K562 (cell line): ENCODE measurements around the gene SLC35E1. TPM values are rescaled to one million over a fixed set of nuclear protein-coding genes. Genes with fewer than 3 reads are reported as not detected.

ENCODE experiments used
- BMI1 ChIP-seq: fragments of 150-350 bp; IDR thresholded peaks from 2 replicates; pipeline ENCODE4 v1.6.1; 2014; ENCODE audit warnings: low read length
- E2F3 ChIP-seq: fragments of 250-450 bp; sonication (Bioruptor Pico); IDR thresholded peaks from 2 replicates; pipeline ENCODE4 v1.4.0; 2020; ENCODE audit warnings: mild to moderate bottlenecking
- ELF1 ChIP-seq: fragments of 200-800 bp; sonication (Bioruptor generic); IDR thresholded peaks from 2 replicates; pipeline ENCODE4 v1.6.1; 2016; ENCODE audit warnings: missing genetic modification characterization, missing compliant biosample characterization
- ELF4 ChIP-seq: fragments of 450-650 bp; formaldehyde crosslinking; IDR thresholded peaks from 2 replicates; pipeline ENCODE4 v1.4.0; 2022; ENCODE audit warnings: missing genetic modification characterization
- ESRRB ChIP-seq: fragments of 250-450 bp; sonication (Bioruptor Pico); IDR thresholded peaks from 2 replicates; pipeline ENCODE4 v1.5.0; 2020; ENCODE audit warnings: mild to moderate bottlenecking, moderate library complexity, borderline replicate concordance
- EWSR1 ChIP-seq: fragments of 450-650 bp; IDR thresholded peaks from 2 replicates; pipeline ENCODE4 v1.6.1; 2018; ENCODE audit warnings: borderline replicate concordance, mild to moderate bottlenecking, low read depth, moderate library complexity; ENCODE audit not compliant: partially characterized antibody
- FOXJ2 ChIP-seq: fragments of 200-800 bp; sonication (Bioruptor generic); IDR thresholded peaks from 2 replicates; pipeline ENCODE4 v1.6.1; 2016; ENCODE audit warnings: missing genetic modification characterization, missing compliant biosample characterization
- FOXJ3 ChIP-seq: sonication (generic); formaldehyde crosslinking; IDR thresholded peaks from 2 replicates; pipeline ENCODE4 v1.4.0; 2020; ENCODE audit warnings: mild to moderate bottlenecking, missing genetic modification reagents
- HDAC6 ChIP-seq: IDR thresholded peaks from 2 replicates; pipeline ENCODE4 v1.6.1; 2012; ENCODE audit warnings: low read depth, mild to moderate bottlenecking, control low read depth, inconsistent platforms, low read length, moderate library complexity
- HLTF ChIP-seq: fragments of 450-650 bp; IDR thresholded peaks from 2 replicates; pipeline ENCODE4 v1.6.1; 2016
- KAT2B ChIP-seq: IDR thresholded peaks from one replicate; pipeline ENCODE4 v1.6.1; 2012; ENCODE audit warnings: low read depth, mild to moderate bottlenecking, control low read depth, inconsistent platforms, low read length, moderate library complexity
- KDM4B ChIP-seq, 2 experiments: fragments of 450-650 bp in 1 of 2; sonication (generic) in 1 of 2; IDR thresholded peaks; 2 replicates each; pipeline ENCODE4 v1.6.1; 2016 to 2017; ENCODE audit warnings: borderline replicate concordance in 2 of 2, antibody characterized with exemption in 1 of 2, low read depth in 1 of 2, mild to moderate bottlenecking in 1 of 2
- NCOA6 ChIP-seq: fragments of 450-650 bp; IDR thresholded peaks from 2 replicates; pipeline ENCODE4 v1.6.1; 2017; ENCODE audit warnings: mild to moderate bottlenecking
- POLR2H ChIP-seq: IDR thresholded peaks from 2 replicates; pipeline ENCODE4 v1.6.1; 2016; ENCODE audit warnings: missing genetic modification characterization, low read depth, mild to moderate bottlenecking, control low read depth, missing compliant biosample characterization, moderate library complexity
- PPARD ChIP-seq: fragments of 250-450 bp; sonication (Bioruptor Pico); IDR thresholded peaks from 2 replicates; pipeline ENCODE4 v1.8.0; 2022; ENCODE audit warnings: inconsistent platforms, mild to moderate bottlenecking, moderate library complexity
- RBBP5 ChIP-seq: fragments of 200-600 bp; sonication (generic); IDR thresholded peaks from 2 replicates; pipeline ENCODE4 v1.6.1; 2012; ENCODE audit warnings: borderline replicate concordance, mild to moderate bottlenecking, low read length, control low read depth, inconsistent platforms; ENCODE audit not compliant: insufficient read depth, poor library complexity, severe bottlenecking
- SMARCA5 ChIP-seq: fragments of 450-650 bp; IDR thresholded peaks from 2 replicates; pipeline ENCODE4 v1.6.1; 2016
- SMARCE1 ChIP-seq: fragments of 450-650 bp; IDR thresholded peaks from 2 replicates; pipeline ENCODE4 v1.7.1; 2016; ENCODE audit warnings: mild to moderate bottlenecking
- SOX6 ChIP-seq: fragments of 450-650 bp; IDR thresholded peaks from 2 replicates; pipeline ENCODE4 v1.6.1; 2014; ENCODE audit warnings: mild to moderate bottlenecking
- SRSF1 ChIP-seq: fragments of 200-400 bp; formaldehyde crosslinking; IDR thresholded peaks from 2 replicates; pipeline ENCODE4 v1.6.1; 2017; ENCODE audit warnings: mild to moderate bottlenecking, low read depth, low read length, moderate library complexity
- STAG1 ChIP-seq: sonication (generic); formaldehyde crosslinking; IDR thresholded peaks from 2 replicates; pipeline ENCODE4 v1.5.0; 2020; ENCODE audit warnings: missing genetic modification reagents, borderline replicate concordance
- TAF15 ChIP-seq: fragments of 200-400 bp; formaldehyde crosslinking; IDR thresholded peaks from 2 replicates; pipeline ENCODE4 v1.6.1; 2017; ENCODE audit warnings: mild to moderate bottlenecking, low read depth, low read length, moderate library complexity
- TAF9B ChIP-seq: fragments of 450-650 bp; IDR thresholded peaks from 2 replicates; pipeline ENCODE4 v1.6.1; 2018; ENCODE audit warnings: mild to moderate bottlenecking; ENCODE audit not compliant: partially characterized antibody
- U2AF1 ChIP-seq: fragments of 200-400 bp; formaldehyde crosslinking; optimal IDR thresholded peaks from 2 replicates; pipeline ENCODE3; 2017; ENCODE audit warnings: mild to moderate bottlenecking, low read depth, low read length, moderate library complexity
- YY1 ChIP-seq, 3 experiments: IDR thresholded peaks; 2 replicates each; pipeline ENCODE4 v1.6.1; 2011; ENCODE audit warnings: low read length in 2 of 3, mild to moderate bottlenecking in 2 of 3, moderate library complexity in 2 of 3, borderline replicate concordance in 1 of 3, control low read depth in 1 of 3, low read depth in 1 of 3; ENCODE audit not compliant: insufficient read depth in 3 of 3, insufficient replicate concordance in 2 of 3, control insufficient read depth in 1 of 3, insufficient read length in 1 of 3; ENCODE audit errors: extremely low read depth in 1 of 3
- ZFPM2 ChIP-seq: fragments of 250-450 bp; sonication (Bioruptor Pico); IDR thresholded peaks from 2 replicates; pipeline ENCODE4 v1.5.1; 2022; ENCODE audit warnings: mild to moderate bottlenecking
- ZNF695 ChIP-seq: fragments of 450-650 bp; formaldehyde crosslinking; IDR thresholded peaks from 2 replicates; pipeline ENCODE4 v1.4.0; 2020; ENCODE audit warnings: mild to moderate bottlenecking, moderate library complexity
- polyA plus RNA-seq, 8 experiments: library from polyadenylated mRNA; depleted of rRNA in 4 of 8; stranded (reverse) in 5 of 8; unstranded in 3 of 8; fragments of >200 nt; fragmentation: Nextera tagmentation in 2 of 8; fragmentation: Illumina TruSeq in 1 of 8; extraction: Ambion mirVana in 2 of 8; extraction: Trizol in 1 of 8; gene quantifications; 2 replicates each; pipeline versions ENCODE4 v1.2.1 to v1.2.3, GENCODE V29; 2011 to 2014; ENCODE audit warnings: inconsistent platforms in 1 of 8, missing spikeins in 1 of 8
- total RNA-seq, 7 experiments: library from RNA; depleted of rRNA in 6 of 7; stranded (reverse); fragments of >200 nt in 6 of 7; fragmentation: Illumina TruSeq in 2 of 7; extraction: Trizol in 2 of 7; gene quantifications; 2 replicates each; pipeline versions ENCODE4 v1.2.1 to v1.2.3, GENCODE V29; 2011 to 2021; ENCODE audit warnings: low replicate concordance in 1 of 7
- TF ChIP-seq, protein P1 (sequence below): fragments of 250-450 bp; sonication (Bioruptor Pico); IDR thresholded peaks from 2 replicates; pipeline ENCODE4 v1.8.0; 2022; ENCODE audit warnings: moderate library complexity, mild to moderate bottlenecking, inconsistent platforms

The SLC35E1 gene
- total and polyA plus RNA-seq, 9 of the 15 experiments (the other 6 are each of a cell fraction or from before 2014, with no cell fraction given): 15.0 to 40.1 (median 25.7) TPM

- peak; percentile 21; the same call in 1 of the 2 replicates for TF ChIP-seq POLR2H (tag)
- TF ChIP-seq HDAC6: no peak
- TF ChIP-seq SOX6: peak; percentile 25; the same call in 1 of the 2 replicates
- TF ChIP-seq ZNF695 (CRISPR knock-in tag): no peak
- TF ChIP-seq TAF9B: no peak
- TF ChIP-seq KDM4B (IDR thresholded peaks at IDR 0.05; ENCODE audit: borderline replicate concordance in 2 of 2, low read depth in 1 of 2): peak in 1 of 2 experiments; percentile 83; a peak in 2 of 4 replicates
- no peak for TF ChIP-seq RBBP5
- TF ChIP-seq SMARCE1: no peak
- TF ChIP-seq E2F3 (CRISPR knock-in tag): no peak
- no peak for TF ChIP-seq ZFPM2 (CRISPR knock-in tag)
- no peak for TF ChIP-seq FOXJ2 (tag)
- peak; percentile 97 for TF ChIP-seq ELF1 (tag)
- no peak for TF ChIP-seq BMI1
- TF ChIP-seq EWSR1: no peak
- TF ChIP-seq STAG1: no peak
- TF ChIP-seq SMARCA5: 0 out of 2 replicates have a peak, but pooled peaks have one; percentile 15
- no peak for TF ChIP-seq PPARD
- TF ChIP-seq ESRRB (CRISPR knock-in tag): no peak
- 0 out of 2 replicates have a peak, but pooled peaks have one; percentile 68 for TF ChIP-seq HLTF
- TF ChIP-seq FOXJ3: no peak
- no peak for TF ChIP-seq NCOA6
- TF ChIP-seq, protein P1, sequence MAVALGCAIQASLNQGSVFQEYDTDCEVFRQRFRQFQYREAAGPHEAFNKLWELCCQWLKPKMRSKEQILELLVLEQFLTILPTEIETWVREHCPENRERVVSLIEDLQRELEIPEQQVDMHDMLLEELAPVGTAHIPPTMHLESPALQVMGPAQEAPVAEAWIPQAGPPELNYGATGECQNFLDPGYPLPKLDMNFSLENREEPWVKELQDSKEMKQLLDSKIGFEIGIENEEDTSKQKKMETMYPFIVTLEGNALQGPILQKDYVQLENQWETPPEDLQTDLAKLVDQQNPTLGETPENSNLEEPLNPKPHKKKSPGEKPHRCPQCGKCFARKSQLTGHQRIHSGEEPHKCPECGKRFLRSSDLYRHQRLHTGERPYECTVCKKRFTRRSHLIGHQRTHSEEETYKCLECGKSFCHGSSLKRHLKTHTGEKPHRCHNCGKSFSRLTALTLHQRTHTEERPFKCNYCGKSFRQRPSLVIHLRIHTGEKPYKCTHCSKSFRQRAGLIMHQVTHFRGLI (CRISPR knock-in tag): no peak
- TF ChIP-seq U2AF1: no peak
- TF ChIP-seq YY1 (IDR thresholded peaks at IDR 0.05; ENCODE audit: borderline replicate concordance in 1 of 3, control insufficient read depth in 1 of 3, extremely low read depth in 1 of 3, insufficient read depth in 3 of 3, insufficient read length in 1 of 3, insufficient replicate concordance in 2 of 3, low read depth in 1 of 3, low read length in 2 of 3): peak in 2 of 3 experiments; percentile 36 to 69
- no peak for TF ChIP-seq SRSF1
- no peak for TF ChIP-seq TAF15
- TF ChIP-seq KAT2B: no peak
- no peak for TF ChIP-seq ELF4 (CRISPR knock-in tag)
Observed at GRCh38 chr19:16572332-16573211, at the start of gene SLC35E1 (continued).
